GM19395 (cell line): ENCODE data around the gene TAB3.

Experiments used
- ATAC-seq: cut with Tn5 transposase; IDR thresholded peaks from one replicate; pipeline ENCODE4 v1.9.1; 2021; ENCODE audit warnings: mild to moderate bottlenecking, moderate library complexity; ENCODE audit not compliant: unreplicated experiment

The TAB3 gene

DNA sequence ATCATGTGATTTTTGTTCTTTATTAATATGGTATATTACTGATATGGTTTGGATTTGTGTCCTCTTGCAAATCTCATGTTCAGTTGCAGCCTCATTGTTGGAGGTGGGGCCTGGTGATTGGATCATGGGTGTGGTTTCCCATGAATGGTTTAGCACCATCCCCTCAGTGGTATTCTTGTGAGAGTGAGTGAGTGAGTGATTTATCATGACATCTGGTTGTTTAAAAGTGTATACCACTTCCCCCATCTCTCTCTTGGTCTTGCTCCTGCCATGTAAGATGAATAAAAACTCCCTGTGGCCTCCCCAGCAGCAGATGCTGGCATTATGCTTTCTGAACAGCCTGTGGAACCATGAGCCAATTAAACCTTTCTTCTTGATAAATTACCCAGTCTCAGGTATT, 111.5 kb downstream of the TAB3 start:
- no peak for ATAC-seq
